ENCODE data around the gene CDIPT.

Gene CDIPT

GRCh38 chr16:29848420-29849297, 14.4 kb downstream of the CDIPT start:
- H3K27ac ChIP-seq (ENCODE audit: insufficient read depth, low read length, poor library complexity, severe bottlenecking), result no peak overlapping the region

GRCh38 chr16:29845656-29846055, 17.4 kb downstream of the CDIPT start:
- Histone ChIP-seq H3K27ac (ENCODE audit: insufficient read depth, low read length, poor library complexity, severe bottlenecking) (no peak overlapping the region), H3K9me3 (ENCODE audit: control insufficient read depth, low read length) (no peaks in the 10 kb centered on the region), H3K4me1 (ENCODE audit: control insufficient read depth, insufficient read depth, low read length, poor library complexity, severe bottlenecking) (no peaks in the 10 kb centered on the region), H3K27me3 (replicated peaks; ENCODE audit: control insufficient read depth, insufficient read depth, low read length, poor library complexity, severe bottlenecking) (no peaks in the 10 kb centered on the region), H3K36me3 (ENCODE audit: control insufficient read depth, insufficient read depth, low read length) (peaks cover 66% of the 10 kb centered on the region), H3K4me3 (ENCODE audit: insufficient read depth, low read depth, low read length, poor library complexity, severe bottlenecking) (no peak overlapping the region)
- DNase-seq, result no peak

More at GRCh38 chr16:29848420-29849297, 14.4 kb downstream of the CDIPT start:
- H3K9me3 ChIP-seq (ENCODE audit: control insufficient read depth, low read length), result no peaks in the 10 kb centered on the region
- H3K36me3 ChIP-seq (ENCODE audit: control insufficient read depth, insufficient read depth, low read length), result peaks cover 41% of the 10 kb centered on the region
- no peak overlapping the region for H3K4me3 ChIP-seq (ENCODE audit: insufficient read depth, low read depth, low read length, poor library complexity, severe bottlenecking)
- H3K4me1 ChIP-seq (ENCODE audit: control insufficient read depth, insufficient read depth, low read length, poor library complexity, severe bottlenecking), result no peaks in the 10 kb centered on the region
- H3K27me3 ChIP-seq (replicated peaks; ENCODE audit: control insufficient read depth, insufficient read depth, low read length, poor library complexity, severe bottlenecking), result no peaks in the 10 kb centered on the region
- DNase-seq, result peak; percentile 60 to 71 (median 61)

- H3K27ac ChIP-seq (ENCODE audit: insufficient read depth, low read length, poor library complexity, severe bottlenecking), result no peak overlapping the region
- no peaks in the 10 kb centered on the region for H3K27me3 ChIP-seq (replicated peaks; ENCODE audit: control insufficient read depth, insufficient read depth, low read length, poor library complexity, severe bottlenecking)
- H3K4me3 ChIP-seq (ENCODE audit: insufficient read depth, low read depth, low read length, poor library complexity, severe bottlenecking), result no peak overlapping the region
- no peaks in the 10 kb centered on the region for H3K9me3 ChIP-seq (ENCODE audit: control insufficient read depth, low read length)
- peaks cover 75% of the 10 kb centered on the region for H3K36me3 ChIP-seq (ENCODE audit: control insufficient read depth, insufficient read depth, low read length)
- DNase-seq, result no peak
- H3K4me1 ChIP-seq (ENCODE audit: control insufficient read depth, insufficient read depth, low read length, poor library complexity, severe bottlenecking), result no peaks in the 10 kb centered on the region
These were observed 18.3 kb downstream of the CDIPT start for GRCh38 chr16:29844575-29845331.

DNA sequence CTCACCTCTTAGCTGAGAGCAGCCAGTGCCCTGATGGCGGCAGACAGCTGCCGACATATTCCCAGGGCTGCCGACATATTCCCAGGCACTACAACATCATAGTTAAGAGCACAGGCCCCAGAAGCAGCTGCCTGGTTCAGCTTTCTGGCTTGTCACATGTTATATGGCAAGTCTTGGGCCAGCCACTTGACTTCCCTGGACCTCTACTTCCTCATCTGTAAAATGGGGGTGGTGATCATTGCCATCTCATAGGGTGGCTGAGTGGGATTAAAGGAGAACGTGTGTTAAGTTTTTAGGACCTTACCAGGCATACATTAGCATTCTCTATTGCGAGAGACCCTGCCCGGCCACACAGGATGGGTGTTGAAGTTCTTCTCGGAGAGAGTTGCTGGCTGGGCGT, 19.1 kb downstream of the CDIPT start:
- Histone ChIP-seq H3K4me1 (ENCODE audit: control insufficient read depth, insufficient read depth, low read length, poor library complexity, severe bottlenecking) (no peaks in the 10 kb centered on the region), H3K27ac (ENCODE audit: insufficient read depth, low read length, poor library complexity, severe bottlenecking) (no peak overlapping the region), H3K27me3 (replicated peaks; ENCODE audit: control insufficient read depth, insufficient read depth, low read length, poor library complexity, severe bottlenecking) (no peaks in the 10 kb centered on the region), H3K36me3 (ENCODE audit: control insufficient read depth, insufficient read depth, low read length) (peaks cover 82% of the 10 kb centered on the region), H3K4me3 (ENCODE audit: insufficient read depth, low read depth, low read length, poor library complexity, severe bottlenecking) (no peak overlapping the region), H3K9me3 (ENCODE audit: control insufficient read depth, low read length) (no peaks in the 10 kb centered on the region)
- no peak for DNase-seq

DNA sequence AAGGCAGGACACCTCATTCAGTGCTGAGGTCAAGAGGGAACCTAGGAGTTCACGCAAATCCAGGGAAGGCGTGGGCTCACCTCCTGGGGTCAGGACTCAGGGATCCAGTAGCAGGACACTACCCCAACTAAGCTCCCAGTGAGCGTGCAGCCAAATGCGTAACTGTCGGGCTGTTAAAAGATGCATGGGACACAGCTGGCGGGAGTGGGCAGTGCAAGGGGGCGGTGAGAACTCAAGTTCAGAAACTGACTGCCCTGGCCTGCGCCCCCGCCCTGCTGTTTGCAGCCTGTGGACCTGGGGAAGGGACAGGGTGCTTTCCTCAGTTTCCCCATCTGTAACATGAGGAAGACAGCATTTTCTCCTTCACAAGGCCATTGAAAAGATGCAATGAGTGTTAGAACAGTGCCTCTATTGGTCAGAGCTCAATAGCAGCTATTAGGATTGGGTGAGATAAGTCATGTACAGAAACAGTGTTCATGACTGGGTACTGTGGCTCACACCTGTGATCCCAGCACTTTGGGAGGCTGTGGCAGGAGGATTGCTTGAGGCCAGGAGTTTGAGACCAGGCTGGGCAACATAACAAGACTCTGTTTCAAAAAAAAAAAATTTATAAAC, 20.2 kb downstream of the CDIPT start:
- Histone ChIP-seq H3K4me1 (ENCODE audit: control insufficient read depth, insufficient read depth, low read length, poor library complexity, severe bottlenecking) (no peaks in the 10 kb centered on the region), H3K4me3 (ENCODE audit: insufficient read depth, low read depth, low read length, poor library complexity, severe bottlenecking) (no peak overlapping the region), H3K27me3 (replicated peaks; ENCODE audit: control insufficient read depth, insufficient read depth, low read length, poor library complexity, severe bottlenecking) (no peaks in the 10 kb centered on the region), H3K9me3 (ENCODE audit: control insufficient read depth, low read length) (no peaks in the 10 kb centered on the region), H3K27ac (ENCODE audit: insufficient read depth, low read length, poor library complexity, severe bottlenecking) (no peak overlapping the region), H3K36me3 (ENCODE audit: control insufficient read depth, insufficient read depth, low read length) (peaks cover 91% of the 10 kb centered on the region)
- DNase-seq, result no peak

DNA sequence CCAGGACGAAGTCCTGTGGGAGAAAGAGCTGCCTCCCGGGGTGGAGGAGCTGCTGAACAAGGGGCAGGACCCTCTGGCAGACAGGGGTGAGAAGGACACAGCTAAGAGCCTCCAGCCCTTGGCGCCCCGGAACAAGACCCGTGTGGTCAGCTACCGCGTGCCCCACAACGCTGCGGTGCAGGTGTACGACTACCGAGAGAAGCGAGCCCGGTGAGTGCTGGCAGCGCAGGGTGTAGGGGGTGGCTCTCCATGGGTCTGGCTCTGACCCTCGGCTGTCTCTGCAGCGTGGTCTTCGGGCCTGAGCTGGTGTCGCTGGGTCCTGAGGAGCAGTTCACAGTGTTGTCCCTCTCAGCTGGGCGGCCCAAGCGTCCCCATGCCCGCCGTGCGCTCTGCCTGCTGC, 21.4 kb downstream of the CDIPT start:
- Histone ChIP-seq H3K4me1 (ENCODE audit: control insufficient read depth, insufficient read depth, low read length, poor library complexity, severe bottlenecking) (no peaks in the 10 kb centered on the region), H3K36me3 (ENCODE audit: control insufficient read depth, insufficient read depth, low read length) (peaks cover 92% of the 10 kb centered on the region), H3K27ac (ENCODE audit: insufficient read depth, low read length, poor library complexity, severe bottlenecking) (no peak overlapping the region), H3K4me3 (ENCODE audit: insufficient read depth, low read depth, low read length, poor library complexity, severe bottlenecking) (no peak overlapping the region), H3K9me3 (ENCODE audit: control insufficient read depth, low read length) (no peaks in the 10 kb centered on the region), H3K27me3 (replicated peaks; ENCODE audit: control insufficient read depth, insufficient read depth, low read length, poor library complexity, severe bottlenecking) (no peaks in the 10 kb centered on the region)
- no peak for DNase-seq

- Histone ChIP-seq H3K9me3 (ENCODE audit: control insufficient read depth, low read length) (no peaks in the 10 kb centered on the region), H3K4me3 (ENCODE audit: insufficient read depth, low read depth, low read length, poor library complexity, severe bottlenecking) (no peak overlapping the region), H3K4me1 (ENCODE audit: control insufficient read depth, insufficient read depth, low read length, poor library complexity, severe bottlenecking) (no peaks in the 10 kb centered on the region), H3K27ac (ENCODE audit: insufficient read depth, low read length, poor library complexity, severe bottlenecking) (no peak overlapping the region), H3K36me3 (ENCODE audit: control insufficient read depth, insufficient read depth, low read length) (peaks cover 90% of the 10 kb centered on the region), H3K27me3 (replicated peaks; ENCODE audit: control insufficient read depth, insufficient read depth, low read length, poor library complexity, severe bottlenecking) (no peaks in the 10 kb centered on the region)
- no peak for DNase-seq
These were observed 22.8 kb downstream of the CDIPT start for GRCh38 chr16:29840240-29840639.

GRCh38 chr16:29839822-29840221, 23.2 kb downstream of the CDIPT start:
- H3K27me3 ChIP-seq (replicated peaks; ENCODE audit: control insufficient read depth, insufficient read depth, low read length, poor library complexity, severe bottlenecking), result no peaks in the 10 kb centered on the region
- H3K27ac ChIP-seq (ENCODE audit: insufficient read depth, low read length, poor library complexity, severe bottlenecking), result no peak overlapping the region
- peaks cover 90% of the 10 kb centered on the region for H3K36me3 ChIP-seq (ENCODE audit: control insufficient read depth, insufficient read depth, low read length)
- H3K4me3 ChIP-seq (ENCODE audit: insufficient read depth, low read depth, low read length, poor library complexity, severe bottlenecking), result no peak overlapping the region
- no peak for DNase-seq
- no peaks in the 10 kb centered on the region for H3K9me3 ChIP-seq (ENCODE audit: control insufficient read depth, low read length)
- no peaks in the 10 kb centered on the region for H3K4me1 ChIP-seq (ENCODE audit: control insufficient read depth, insufficient read depth, low read length, poor library complexity, severe bottlenecking)

DNA sequence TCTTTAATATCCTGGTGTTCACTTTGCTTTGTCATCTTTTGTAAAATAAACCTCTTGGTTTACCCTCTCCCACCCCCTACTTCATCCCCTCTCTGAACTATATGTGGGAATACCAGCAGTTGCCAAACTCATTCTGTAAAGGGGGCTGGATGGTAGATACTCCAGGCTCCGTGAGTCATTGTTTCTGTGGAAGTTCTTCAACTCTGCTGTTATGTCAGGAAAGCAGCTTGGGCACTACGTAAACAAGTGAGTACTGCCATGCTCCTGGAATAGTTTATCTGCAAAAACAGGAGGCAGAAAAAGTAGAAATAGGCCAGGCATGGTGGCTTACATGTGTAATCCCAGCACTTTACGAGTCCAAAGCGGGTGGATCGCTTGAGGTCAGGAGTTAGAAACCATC, 25.2 kb downstream of the CDIPT start:
- no peaks in the 10 kb centered on the region for H3K4me1 ChIP-seq (ENCODE audit: control insufficient read depth, insufficient read depth, low read length, poor library complexity, severe bottlenecking)
- no peak overlapping the region for H3K27ac ChIP-seq (ENCODE audit: insufficient read depth, low read length, poor library complexity, severe bottlenecking)
- H3K36me3 ChIP-seq (ENCODE audit: control insufficient read depth, insufficient read depth, low read length), result peaks cover 88% of the 10 kb centered on the region
- no peak for DNase-seq
- H3K9me3 ChIP-seq (ENCODE audit: control insufficient read depth, low read length), result no peaks in the 10 kb centered on the region
- H3K4me3 ChIP-seq (ENCODE audit: insufficient read depth, low read depth, low read length, poor library complexity, severe bottlenecking), result no peak overlapping the region
- no peaks in the 10 kb centered on the region for H3K27me3 ChIP-seq (replicated peaks; ENCODE audit: control insufficient read depth, insufficient read depth, low read length, poor library complexity, severe bottlenecking)

DNA sequence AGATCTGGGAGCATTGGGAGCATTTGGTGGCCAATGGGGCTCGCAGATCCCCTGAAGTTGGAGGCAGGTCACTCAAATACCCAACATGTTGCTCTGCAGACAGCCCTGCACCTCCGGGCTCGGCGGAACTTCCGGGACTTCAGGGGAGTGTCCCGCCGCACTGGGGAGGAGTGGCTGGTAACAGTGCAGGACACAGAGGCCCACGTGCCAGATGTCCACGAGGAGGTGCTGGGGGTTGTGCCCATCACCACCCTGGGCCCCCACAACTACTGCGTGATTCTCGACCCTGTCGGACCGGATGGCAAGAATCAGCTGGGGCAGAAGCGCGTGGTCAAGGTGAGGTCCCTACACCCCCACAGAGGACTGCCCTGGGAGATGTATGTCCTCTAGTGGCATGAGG, 26.4 kb downstream of the CDIPT start:
- no peak overlapping the region for H3K4me3 ChIP-seq (ENCODE audit: insufficient read depth, low read depth, low read length, poor library complexity, severe bottlenecking)
- H3K27me3 ChIP-seq (replicated peaks; ENCODE audit: control insufficient read depth, insufficient read depth, low read length, poor library complexity, severe bottlenecking), result no peaks in the 10 kb centered on the region
- H3K4me1 ChIP-seq (ENCODE audit: control insufficient read depth, insufficient read depth, low read length, poor library complexity, severe bottlenecking), result no peaks in the 10 kb centered on the region
- H3K9me3 ChIP-seq (ENCODE audit: control insufficient read depth, low read length), result no peaks in the 10 kb centered on the region
- peaks cover 80% of the 10 kb centered on the region for H3K36me3 ChIP-seq (ENCODE audit: control insufficient read depth, insufficient read depth, low read length)
- no peak overlapping the region for H3K27ac ChIP-seq (ENCODE audit: insufficient read depth, low read length, poor library complexity, severe bottlenecking)
- DNase-seq, result no peak
